HG02798 (cell line): ENCODE results near the gene GARS1.
A peak's percentile ranks its signal among the peaks of the same experiment; 100 is the strongest.
"Not testable (repeated sequence)": the region's sequence is repeated elsewhere in the genome, so short reads cannot be mapped to it uniquely, and the experiment has no call there.

Experiments
- ATAC-seq: cut with Tn5 transposase; IDR thresholded peaks from one replicate; pipeline ENCODE4 v1.9.1; 2021; ENCODE audit warnings: mild to moderate bottlenecking; ENCODE audit not compliant: unreplicated experiment, poor library complexity

GARS1 gene

GRCh38 chr7:30572212-30572841 is 22.4 kb upstream of the GARS1 start:
- no peak for ATAC-seq

GRCh38 chr7:30575910-30576309 is 18.8 kb upstream of the GARS1 start:
- no peak for ATAC-seq

DNA sequence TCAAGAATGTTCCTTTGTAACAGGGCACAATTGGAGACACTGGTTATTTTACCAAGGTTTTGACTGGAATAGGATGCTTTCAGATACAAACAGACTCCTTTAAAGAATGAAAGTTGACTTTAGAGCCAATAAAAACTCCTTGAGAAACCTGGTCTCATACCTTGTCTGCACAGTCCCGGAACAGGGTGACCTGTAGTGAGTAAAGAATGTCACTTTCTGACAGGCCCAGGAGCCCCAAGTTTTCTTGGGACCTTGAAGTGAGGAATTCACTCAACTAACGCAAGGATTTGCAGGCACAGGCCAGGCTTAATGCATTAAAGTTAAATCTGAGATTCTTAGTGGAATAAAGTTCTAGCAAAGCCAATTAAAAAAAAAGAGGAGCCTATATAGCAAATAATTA is 11.5 kb upstream of the GARS1 start:
- ATAC-seq = no peak

- ATAC-seq = no peak
Measured at GRCh38 chr7:30584415-30584814, 10.3 kb upstream of the GARS1 start.

GRCh38 chr7:30584965-30585364 is 9.7 kb upstream of the GARS1 start:
- no peak for ATAC-seq

GRCh38 chr7:30585675-30586074 is 9.0 kb upstream of the GARS1 start:
- no peak for ATAC-seq

- not testable (repeated sequence) for ATAC-seq
Measured at GRCh38 chr7:30587547-30587946, 7.1 kb upstream of the GARS1 start.

DNA sequence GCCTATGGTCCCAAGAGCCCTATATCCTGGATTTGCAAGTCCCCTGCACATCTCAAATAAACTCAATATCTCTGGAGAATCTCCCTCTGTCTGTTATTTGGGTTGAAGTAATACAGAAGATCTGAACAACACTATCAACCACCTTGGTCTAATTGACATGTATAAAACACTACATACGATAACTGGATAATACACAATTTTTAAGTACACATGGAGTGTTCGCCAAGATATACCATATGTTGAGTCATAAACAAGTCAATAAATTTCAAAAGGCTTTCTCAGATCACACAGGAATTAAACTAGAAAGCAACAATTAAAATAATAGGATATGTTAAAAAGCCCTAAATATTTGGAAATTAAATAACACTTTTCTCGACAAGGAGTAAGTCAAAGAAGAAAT is 5.6 kb upstream of the GARS1 start:
- no peak for ATAC-seq

DNA sequence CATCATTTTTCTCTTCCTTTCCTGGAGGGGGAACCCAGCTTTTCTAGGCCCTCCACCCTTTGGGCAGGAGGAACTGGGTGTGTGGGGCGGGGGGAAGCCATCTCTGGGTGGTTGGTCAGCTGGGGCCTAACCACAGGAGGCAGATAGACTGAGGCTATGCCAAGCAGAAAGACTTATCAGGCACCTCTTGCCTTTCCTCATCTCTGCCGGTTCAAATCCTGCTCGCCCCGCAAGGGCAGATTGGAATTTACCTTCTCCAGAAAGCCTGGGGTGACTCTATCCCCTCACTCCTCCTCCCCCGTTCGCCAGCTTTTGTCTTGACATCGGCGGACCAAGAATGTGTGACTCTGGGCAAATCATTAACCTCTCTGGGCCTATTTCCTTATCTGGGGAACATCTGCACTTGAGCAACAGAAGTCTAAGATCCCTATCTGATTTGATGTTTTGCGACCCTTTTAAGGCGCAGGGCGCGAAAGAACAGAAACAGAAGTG is 584 bp upstream of the GARS1 start:
- ATAC-seq = peak; percentile 27

DNA sequence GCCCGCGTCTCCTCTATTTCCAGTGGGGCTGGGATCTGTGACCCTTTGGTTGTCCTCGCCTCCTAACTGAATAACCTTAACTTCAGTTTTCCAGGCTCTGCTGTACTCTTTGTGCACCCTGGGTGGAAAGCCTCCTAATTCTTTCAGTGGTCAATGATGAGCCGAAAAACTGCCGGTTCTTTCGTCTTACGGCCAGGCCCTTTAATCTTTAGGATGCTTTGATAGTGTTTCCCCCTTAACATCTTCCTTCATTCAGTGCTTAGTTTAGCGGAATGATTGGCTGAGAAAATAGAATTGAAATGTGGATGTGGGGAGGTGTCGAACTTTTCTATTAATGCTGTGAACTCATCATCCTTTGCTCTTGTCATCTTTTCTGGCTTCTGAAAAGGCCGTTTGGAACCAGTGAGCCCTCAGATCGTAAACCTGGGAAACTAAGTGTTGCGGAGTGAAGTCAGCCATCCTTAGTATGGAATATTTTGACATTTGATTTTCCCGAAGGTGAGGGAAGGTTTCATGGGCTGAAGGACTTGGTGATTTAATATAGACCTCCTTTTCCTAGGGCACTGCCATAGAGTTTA is 847 bp downstream of the GARS1 start:
- no peak for ATAC-seq

GRCh38 chr7:30596014-30596641 is 1.4 kb downstream of the GARS1 start:
- no peak for ATAC-seq

GRCh38 chr7:30596721-30597120 is 2.0 kb downstream of the GARS1 start:
- no peak for ATAC-seq

DNA sequence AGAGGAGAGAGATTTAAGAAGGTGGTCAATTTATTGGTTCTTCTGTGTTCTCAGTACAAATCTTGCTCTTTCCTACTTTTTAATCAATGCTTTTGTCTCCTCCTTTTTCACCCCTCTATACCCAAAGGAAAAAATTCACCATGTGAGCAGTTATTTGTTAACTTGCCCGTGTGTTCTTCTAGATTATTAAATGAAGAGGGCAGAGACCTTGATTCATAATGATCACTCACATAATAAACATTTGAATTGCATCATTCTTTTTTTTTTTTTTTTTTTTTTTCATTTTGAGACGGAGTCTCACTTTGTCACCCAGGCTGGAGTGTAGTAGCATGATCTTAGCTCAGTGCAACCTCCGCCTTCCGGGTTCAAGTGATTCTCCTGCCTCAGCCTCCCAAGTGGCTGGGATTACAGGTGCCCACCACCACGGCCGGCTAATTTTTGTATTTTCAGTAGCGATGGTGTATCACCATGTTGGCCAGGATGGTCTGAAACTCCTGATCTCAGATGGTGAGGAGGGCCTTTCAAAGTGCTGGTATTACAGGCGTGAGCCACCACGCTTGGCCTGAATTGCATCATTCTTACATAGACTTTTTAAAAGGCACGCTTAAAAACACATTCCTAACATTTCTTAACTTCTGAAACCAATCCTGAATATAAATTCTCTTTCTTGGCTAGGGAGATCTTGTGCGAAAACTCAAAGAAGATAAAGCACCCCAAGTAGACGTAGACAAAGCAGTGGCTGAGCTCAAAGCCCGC is 3.6 kb downstream of the GARS1 start:
- ATAC-seq = no peak

- no peak for ATAC-seq
Measured at GRCh38 chr7:30604901-30605300, 10.2 kb downstream of the GARS1 start.

DNA sequence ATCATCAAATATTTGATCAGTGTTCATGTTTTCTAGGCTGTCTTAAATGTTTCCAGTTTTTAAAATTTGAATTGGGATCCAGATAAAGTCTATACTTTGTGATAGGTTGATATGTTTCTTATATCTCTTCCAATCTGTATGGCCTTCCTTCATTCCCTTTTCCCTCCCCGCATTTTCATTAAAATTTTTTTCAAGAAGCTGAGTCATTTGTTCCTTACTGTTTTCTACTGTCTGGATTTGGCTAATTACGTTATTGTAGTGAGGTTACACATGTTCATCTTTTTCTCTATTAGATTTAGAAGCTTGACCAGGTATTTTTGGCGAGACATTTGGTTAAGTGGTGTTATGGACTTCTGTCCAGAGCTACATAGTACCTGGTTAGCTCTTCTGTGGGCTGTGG is 11.2 kb downstream of the GARS1 start:
- no peak for ATAC-seq

DNA sequence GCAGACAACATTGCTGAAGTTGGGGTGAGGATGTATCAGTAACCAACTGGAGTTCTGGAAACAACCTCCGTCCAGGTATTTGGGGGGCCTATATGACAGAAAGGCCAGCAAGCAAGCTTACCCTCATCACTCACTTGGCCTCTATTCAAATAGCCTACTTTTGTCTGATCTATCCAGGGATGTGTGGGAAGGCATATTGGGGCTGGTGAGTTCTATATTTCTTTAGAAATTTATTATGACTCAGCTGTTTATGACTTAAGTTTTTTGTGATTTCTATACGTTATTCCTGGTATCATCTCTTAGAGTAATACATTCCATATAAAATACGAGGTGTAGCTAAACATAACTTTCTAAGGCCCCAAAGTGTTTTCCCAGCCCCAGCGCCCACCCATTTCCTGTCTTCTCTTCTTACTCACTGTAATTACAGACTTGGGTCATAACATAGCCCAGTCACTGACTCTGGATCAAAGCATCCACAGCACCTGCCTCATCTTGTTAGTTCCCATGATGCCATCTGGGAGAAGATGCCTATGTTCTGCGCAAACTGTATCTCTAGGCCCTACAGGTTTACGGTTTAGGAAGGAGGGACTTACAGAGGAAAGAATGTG is 18.1 kb downstream of the GARS1 start:
- ATAC-seq = no peak

DNA sequence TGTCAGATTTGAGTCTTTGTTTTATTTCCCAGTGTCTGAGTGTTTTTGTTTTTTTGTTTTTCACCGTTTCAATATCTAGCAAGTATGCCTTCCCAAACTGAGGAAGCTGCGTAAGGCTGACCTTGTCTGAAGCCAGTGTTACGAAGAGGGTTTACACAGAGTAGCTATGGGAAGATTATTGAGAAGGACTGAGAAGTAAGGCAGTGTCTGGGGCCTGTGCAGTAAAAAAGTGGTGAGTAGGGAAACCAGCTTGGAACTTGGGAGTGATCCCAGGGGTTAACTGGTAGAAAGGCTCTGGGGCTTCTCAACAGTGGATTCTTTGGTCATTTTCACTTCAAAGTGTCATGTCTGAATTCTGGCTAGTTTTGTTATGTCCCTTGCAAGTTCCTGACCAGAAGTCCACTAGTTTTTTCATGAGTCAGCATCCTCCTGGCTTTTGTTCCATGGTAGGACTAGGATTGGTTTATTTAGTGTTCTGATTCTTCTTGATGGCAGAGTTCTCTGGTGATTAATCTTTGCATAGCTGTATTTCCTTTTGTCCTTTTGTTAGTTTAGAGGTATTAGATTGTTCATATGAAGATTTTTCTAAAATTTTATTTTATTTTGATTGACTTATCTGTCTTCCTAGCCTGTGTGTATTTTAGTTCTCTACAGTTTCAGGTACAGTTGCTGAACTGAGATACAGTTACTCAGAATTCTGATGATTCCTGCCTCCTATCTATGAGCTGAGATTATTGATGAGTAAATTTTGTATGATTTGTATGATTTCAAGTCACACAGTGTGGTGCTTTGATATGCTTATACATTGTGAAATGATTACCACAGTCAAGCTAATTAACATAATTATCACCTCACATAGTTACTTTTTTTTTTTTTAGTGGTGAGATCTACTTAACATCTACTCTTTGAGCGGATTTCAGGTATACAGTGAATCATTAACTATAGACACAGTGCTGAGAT is 19.0 kb downstream of the GARS1 start:
- no peak for ATAC-seq

DNA sequence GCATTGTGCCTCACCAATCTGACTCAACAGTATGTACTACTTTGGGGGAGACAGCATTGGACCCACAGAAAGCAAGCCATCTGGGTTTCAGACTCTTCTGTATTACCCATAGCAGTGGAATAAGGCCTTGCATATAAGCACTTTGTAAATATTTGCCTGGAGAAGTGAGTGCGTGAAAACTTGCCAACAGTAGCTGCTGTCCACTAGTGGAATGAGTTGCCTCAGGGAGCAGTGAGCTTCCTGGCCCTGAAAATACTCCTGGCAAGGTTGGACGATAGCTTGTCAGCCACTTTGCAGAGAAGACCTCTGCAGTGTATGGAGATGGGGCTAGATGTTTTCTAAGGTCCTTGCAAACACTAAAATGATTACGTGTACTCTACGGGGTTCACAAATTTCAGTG is 21.6 kb downstream of the GARS1 start:
- ATAC-seq = no peak

DNA sequence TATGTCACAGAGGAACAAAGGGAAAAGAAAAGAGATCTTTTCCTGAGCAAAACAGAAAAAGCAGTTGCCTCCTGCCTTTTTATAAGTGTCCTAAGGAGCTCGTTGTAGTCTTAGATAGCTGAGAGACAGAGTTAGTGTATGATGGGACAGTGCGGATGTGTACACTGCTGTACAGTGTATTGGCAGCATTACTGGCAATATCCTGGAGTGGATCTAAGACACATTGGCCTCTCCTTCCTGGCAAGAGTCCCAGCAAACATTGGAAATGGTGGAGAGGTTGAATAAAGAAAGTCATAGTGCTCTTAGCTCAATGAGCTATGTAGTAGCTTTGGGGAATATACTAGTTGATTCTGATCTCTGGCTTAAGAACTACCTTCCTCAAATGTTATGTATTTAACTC is 22.7 kb downstream of the GARS1 start:
- ATAC-seq = no peak
